Activated CD8-positive, alpha-beta memory T cell treated with anti-CD3 and anti-CD28 coated beads for 1 hour (primary cell): ENCODE results near the gene SPINDOC.
"Not testable (repeated sequence)": the region's sequence is repeated elsewhere in the genome, so short reads cannot be mapped to it uniquely, and the experiment has no call there.

Experiments used
- DNase-seq, 2 donors: peaks; one replicate each; pipeline ENCODE4 v3.0.0-alpha.2; 2020; ENCODE audit warnings: low read depth in 1 of 2; ENCODE audit errors: extremely low read depth in 1 of 2

SPINDOC gene

GRCh38 chr11:63850920-63851319 is 37.7 kb downstream of the SPINDOC start:
- no peak for DNase-seq

GRCh38 chr11:63851364-63851763 is 38.1 kb downstream of the SPINDOC start:
- DNase-seq, result no peak

GRCh38 chr11:63853476-63853875 is 40.2 kb downstream of the SPINDOC start:
- no peak for DNase-seq

GRCh38 chr11:63854696-63855095 is 41.4 kb downstream of the SPINDOC start:
- no peak for DNase-seq

GRCh38 chr11:63855975-63856374 is 42.7 kb downstream of the SPINDOC start:
- no peak for DNase-seq

GRCh38 chr11:63858628-63859550 is 45.6 kb downstream of the SPINDOC start:
- DNase-seq, result no peak

GRCh38 chr11:63862923-63863322 is 49.7 kb downstream of the SPINDOC start:
- no peak for DNase-seq

- DNase-seq, result not testable (repeated sequence)
These were observed 50.4 kb downstream of the SPINDOC start for GRCh38 chr11:63863620-63864019.

- peak; percentile 37 to 43 for DNase-seq
These were observed 53.0 kb downstream of the SPINDOC start for GRCh38 chr11:63866211-63866610.

- DNase-seq, result no peak
These were observed 54.3 kb downstream of the SPINDOC start for GRCh38 chr11:63867511-63867910.

- DNase-seq, result no peak
These were observed 55.3 kb downstream of the SPINDOC start for GRCh38 chr11:63868399-63869064.

GRCh38 chr11:63869171-63869591 is 55.9 kb downstream of the SPINDOC start:
- DNase-seq, result no peak

- DNase-seq, result no peak
These were observed 56.4 kb downstream of the SPINDOC start for GRCh38 chr11:63869683-63870082.

- DNase-seq, result no peak
These were observed 57.3 kb downstream of the SPINDOC start for GRCh38 chr11:63870351-63871140.

GRCh38 chr11:63871962-63872799 is 58.9 kb downstream of the SPINDOC start:
- no peak for DNase-seq

- no peak for DNase-seq
These were observed 59.5 kb downstream of the SPINDOC start for GRCh38 chr11:63872800-63873197.

- DNase-seq, result no peak
These were observed 60.1 kb downstream of the SPINDOC start for GRCh38 chr11:63873311-63873710.

- DNase-seq, result no peak
These were observed 61.3 kb downstream of the SPINDOC start for GRCh38 chr11:63874511-63874910.

- no peak for DNase-seq
These were observed 62.3 kb downstream of the SPINDOC start for GRCh38 chr11:63875506-63876065.

- DNase-seq, result no peak
These were observed 63.4 kb downstream of the SPINDOC start for GRCh38 chr11:63876616-63877015.
